Measurements from ENCODE around the gene PRKD3. TPM values are rescaled to one million over a fixed set of nuclear protein-coding genes. Genes with fewer than 3 reads are reported as not detected.
"Not testable (repeated sequence)": the region's sequence is repeated elsewhere in the genome, so short reads cannot be mapped to it uniquely, and the experiment has no call there.

PRKD3 gene
- total RNA-seq, 1 donor from 2014 or later = 11.1 TPM

DNA sequence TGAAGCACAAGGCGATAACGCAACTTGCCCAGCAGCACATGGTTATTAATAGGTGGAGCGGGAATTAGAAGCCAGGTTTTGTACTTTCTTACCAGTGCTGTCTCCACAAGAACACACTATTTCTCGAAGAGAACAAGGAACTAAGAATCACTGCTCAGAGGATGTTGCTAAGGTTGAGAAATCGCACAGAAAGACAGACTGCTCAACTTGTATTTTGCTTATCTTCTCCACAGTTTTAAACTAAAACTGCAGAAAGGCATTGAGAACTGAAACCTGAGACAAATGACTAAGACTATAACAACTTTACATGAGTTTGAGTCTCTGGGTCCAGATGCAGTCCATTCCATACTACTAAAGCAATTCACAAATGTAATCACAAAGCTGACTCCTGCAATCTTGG, 6.2 kb downstream of the PRKD3 start:
- intact Hi-C loops (cut with micrococcal nuclease) = no loop called here

DNA sequence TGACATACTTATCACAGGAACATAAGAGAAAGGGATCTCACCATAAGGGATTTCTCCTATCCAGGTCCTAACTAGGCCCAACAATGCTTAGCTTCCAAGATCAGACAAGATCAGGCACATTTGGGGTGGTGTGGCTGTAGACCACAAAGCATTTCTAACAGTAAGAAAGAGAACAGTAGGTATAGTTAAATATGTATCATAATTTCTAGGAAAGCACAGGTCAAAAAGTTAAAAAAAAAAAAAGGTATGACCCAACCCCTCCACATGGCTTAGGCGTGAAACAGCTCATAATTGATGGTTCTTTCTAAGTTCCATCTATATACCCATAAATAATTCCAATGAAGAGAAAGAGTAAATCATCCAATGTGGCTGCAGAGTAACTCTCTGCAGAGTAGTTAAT, 6.9 kb downstream of the PRKD3 start:
- intact Hi-C loops (cut with micrococcal nuclease) = no loop called here

DNA sequence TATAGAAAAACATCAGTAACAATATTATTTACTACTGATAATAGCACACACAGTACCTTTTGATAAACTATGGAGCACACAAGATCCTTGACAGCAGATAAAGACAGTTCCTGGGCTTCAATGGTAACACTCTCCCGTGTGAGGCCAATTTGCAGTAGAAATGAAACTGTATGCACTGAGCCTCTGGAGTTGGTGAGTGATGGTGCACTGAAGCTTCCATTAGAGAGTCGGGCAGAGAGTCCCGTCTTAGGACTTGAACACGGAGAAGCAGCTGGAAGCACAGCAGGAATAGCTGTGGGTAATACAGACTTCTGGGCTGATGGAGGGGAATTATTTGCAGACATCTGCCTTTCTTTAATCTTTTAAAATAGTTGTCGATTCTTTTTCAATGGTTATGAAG, 8.5 kb downstream of the PRKD3 start:
- intact Hi-C loops (cut with micrococcal nuclease) = no loop called here

DNA sequence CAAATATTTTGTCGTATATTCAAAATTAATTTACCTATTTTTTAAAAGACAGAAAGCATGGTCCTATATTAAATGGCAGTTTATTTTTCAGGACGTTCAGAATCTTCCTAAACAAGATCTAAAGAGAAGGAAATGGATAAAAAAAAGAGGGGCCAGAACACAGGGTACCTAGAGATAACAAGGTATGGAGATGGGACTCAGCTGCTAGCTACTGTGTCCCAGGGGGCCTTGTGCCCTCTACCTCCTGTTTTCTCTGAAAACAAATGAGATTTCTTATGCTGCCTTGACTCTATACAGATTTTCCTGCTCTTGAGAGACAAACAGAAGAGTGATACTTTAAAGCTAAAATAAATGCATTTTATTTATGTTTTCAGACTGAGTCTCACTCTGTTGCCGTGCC, 9.3 kb downstream of the PRKD3 start:
- intact Hi-C loops (cut with micrococcal nuclease) = no loop called here

DNA sequence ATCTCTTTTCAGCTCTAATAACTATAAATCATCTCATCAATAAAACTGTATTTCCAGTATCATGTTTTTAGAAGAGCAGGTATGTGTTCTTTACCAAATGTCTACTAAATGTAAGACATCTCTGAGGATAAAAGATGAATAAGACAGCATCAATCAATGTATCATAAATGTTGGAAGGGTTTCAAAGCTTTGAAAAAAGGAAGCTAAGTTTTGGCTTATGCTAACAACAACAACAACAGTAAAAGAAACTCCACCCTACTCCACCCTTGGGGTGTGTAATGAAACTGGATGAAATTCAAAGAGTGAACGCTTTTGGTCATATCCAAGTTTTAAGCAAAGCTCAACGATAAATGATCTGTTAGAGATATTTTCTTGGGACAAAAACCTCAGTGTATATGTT, 17.1 kb downstream of the PRKD3 start:
- intact Hi-C loops (cut with micrococcal nuclease) = no loop called here

DNA sequence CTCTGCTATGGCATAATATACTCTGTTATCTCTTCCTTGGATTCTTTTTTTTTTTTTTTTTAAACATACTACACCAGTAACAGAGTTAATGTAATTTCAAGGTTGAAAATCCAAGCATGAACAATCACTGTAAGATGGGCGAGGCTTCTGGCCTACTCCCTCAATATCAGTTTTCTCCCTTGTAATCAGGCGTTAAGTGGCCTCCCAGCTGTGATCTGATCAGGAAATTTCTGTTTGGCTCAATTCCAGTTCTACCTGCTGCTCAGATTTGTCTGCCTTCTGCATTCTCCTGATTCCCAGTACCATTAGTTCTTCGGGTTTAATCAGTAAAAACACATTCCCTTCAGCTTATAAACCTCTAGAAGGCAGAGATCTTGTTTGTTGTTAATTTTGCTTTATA, 18.6 kb downstream of the PRKD3 start:
- intact Hi-C loops (cut with micrococcal nuclease) = no loop called here

DNA sequence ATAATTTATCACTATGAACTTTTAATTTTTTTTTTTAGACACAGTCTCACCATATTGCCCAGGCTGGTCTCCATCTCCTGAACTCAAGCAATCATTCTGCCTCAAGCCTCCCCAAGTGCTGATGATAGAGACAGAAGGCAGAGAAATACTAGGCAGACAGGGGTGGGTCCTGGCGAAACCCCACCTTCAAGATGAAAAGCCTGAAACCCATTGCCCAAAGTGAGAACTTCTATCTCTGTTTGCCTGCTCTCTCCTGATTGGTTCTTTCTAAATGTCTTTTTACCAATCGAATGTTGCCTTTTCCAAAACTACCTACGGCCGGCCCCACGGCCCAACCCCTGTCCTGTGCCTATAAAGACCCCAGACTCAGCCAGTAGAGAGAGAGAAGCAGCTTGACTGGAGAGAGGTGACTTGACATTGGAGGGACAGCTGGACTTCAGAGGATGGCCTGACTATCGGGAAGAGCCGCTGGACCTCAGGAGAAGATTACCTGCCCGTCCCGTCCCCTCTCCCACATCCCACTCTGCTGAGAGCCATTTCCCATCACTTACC, 21.9 kb downstream of the PRKD3 start:
- intact Hi-C loops (cut with micrococcal nuclease) = no loop called here

DNA sequence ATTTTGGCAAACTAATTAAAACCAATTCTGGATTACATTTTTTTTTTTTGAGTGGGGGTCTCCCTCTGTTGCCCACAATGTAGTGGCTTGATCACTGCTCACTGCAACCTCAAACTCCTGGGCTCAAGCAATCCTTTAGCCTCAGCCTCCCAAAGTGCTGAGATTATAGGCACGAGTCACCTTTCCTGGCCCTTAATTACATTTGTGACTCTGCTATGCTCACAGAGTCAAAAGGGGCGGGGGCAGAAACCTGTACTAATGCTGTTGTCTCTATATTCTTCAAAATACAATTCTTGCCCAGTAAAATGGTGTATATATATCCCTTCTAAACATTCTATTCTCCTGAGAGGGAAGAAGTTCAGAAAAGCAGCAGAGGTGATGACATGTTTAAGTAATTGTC, 23.2 kb downstream of the PRKD3 start:
- intact Hi-C loops (cut with micrococcal nuclease) = no loop called here

DNA sequence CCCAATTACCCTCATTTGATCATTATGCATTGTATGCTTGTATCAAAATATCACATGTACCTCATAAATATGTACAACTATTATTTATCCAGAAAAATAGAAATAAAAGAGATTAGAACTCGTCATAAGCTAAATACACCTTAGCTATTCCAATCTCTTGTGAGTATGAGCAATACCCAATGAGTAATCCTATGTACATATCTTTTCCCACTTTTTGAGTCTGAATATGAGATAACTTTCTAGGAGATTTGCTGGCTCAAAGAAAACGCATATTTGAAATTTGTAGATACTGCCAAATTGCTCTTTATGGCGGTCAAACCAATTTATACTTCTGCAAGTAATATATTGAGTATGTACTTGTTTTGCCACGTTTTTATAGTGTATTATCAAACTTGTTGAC, 24.1 kb downstream of the PRKD3 start:
- intact Hi-C loops (cut with micrococcal nuclease) = no loop called here

DNA sequence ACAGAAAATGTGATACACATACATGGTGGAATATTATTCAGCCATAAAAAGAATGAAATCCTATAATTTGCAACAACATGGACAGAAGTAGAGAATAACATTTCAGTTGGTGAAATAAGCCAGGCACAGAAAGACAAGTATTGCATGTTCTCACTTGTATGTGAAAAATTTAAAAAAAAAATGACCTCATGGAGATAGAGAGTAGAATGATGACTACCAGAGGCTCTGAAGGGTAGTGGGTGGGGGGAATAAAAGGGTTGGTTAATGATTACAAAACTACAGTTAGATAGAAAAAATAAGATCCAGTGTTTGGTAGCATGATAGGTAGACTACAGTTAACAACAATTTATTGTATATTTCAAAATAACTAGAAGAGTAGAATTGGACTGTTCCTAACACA, 24.5 kb downstream of the PRKD3 start:
- intact Hi-C loops (cut with micrococcal nuclease) = no loop called here

DNA sequence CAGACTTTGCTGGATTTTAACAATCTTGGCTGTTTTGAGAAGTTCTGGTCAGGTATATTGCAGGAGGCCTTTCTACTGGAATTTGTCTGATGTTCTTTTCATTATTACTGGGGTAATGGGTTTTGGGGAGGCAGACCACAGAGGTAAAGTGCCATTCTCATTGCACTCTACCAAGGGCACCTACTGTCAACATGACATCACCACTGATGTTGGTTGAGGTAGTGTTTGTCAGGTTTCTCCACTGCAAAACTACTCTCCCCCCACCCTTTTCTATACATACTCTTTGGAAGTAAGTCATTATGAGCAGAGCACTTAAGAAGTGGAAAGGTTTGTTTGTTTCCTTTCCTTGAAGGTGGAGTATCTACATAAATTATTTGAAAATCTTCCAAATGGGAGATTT, 27.0 kb downstream of the PRKD3 start:
- intact Hi-C loops (cut with micrococcal nuclease) = no loop called here

DNA sequence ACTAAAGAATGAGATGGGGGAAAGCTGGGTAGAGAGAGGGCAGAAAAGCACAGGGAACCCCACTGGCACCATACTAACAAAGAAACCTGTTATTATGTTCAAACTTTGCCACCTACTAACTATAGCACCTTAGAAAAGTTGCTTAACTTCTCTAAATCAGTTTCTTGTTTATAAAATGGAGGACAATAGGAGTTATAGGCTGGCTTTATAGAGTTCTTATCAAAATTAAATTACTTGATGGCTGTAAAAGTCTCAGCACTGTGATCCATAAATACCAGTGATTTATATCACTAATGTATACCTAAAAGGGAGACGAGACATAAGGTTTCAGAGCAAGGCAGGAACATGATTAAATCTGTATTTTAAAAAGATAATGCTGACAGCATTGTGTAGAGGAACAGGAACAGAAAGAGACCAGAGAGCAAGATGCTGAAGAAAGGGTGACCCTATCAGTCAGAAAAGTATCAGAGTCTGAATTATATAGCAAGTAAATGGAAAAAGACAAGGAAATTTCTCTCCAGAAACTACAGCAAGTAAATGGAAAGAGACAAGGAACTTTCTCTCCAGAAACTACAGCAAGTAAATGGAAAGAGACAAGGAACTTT, 29.1 kb downstream of the PRKD3 start:
- intact Hi-C loops (cut with micrococcal nuclease) = no loop called here

DNA sequence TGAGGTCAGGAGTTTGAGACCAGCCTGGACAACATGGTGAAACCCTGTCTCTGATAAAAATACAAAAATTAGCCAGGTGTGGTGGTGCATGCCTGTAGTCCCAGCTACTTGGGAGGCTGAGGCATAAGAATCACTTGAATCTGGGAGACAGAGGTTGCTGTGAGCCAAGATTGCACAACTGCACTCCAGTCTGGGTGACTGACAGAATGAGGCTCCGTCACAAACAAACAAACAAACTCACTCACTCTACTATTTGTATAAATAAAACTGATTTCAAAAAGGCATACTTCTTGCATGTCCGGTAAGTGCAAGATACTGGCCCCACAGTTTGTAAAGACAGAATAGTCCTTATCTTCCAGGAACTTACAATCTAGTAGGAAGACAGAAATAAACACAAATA, 29.8 kb downstream of the PRKD3 start:
- intact Hi-C loops (cut with micrococcal nuclease) = not testable (repeated sequence)

DNA sequence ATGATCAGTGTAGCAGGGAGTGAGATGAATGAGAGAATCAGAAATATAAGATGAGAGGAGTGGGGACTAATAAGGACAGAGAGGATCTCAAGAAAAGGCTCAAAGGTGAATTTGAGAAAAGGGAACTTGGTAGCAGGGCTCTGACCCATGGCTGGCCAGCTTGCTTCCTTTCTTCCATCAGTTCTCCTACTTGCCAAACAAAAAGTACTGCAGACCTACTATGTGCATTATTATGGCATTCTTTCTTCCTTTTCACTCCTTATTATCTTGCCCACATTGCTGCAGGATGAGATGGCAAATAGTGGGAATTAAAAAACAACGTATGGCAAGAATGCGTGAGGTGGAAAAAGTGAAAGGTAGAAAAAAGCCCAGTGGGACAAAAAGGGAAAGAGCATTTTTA, 33.0 kb downstream of the PRKD3 start:
- intact Hi-C loops (cut with micrococcal nuclease) = no loop called here

DNA sequence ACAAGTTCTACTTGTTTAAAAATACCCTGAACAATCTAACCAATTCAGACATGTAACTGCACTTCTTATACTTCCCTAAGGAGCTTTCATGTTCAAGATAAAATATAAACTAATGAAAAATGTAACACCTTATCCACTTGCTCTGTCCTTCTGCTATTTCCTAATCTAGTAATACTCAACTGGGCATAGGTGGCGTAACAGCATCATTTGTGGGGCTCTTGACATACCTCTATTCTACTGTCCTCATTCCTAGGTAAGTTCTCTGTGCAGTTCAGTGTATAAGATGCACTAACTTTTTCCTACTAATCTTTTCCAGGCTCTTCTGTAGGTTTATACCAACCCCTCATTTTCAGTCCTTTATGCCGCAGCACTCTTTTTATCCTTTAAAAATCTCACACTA, 36.7 kb downstream of the PRKD3 start:
- intact Hi-C loops (cut with micrococcal nuclease) = no loop called here

DNA sequence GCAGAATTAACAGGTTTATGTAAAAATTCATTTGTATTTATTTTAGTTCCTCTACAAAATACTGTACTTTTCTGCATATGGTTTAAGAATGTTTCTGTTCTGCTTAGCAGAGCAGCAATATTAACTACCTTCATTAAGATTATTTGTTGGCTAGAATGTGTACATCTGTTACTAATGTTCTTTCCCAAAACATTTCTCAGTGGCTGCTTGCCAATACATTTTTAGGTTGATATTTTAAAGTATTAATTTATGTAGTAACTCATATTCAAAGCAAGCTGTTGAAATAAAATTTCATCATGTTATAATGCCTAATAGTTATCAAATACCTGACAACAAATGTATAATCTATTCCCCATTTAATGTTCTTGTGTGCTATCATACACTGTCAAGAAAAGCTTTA, 40.3 kb downstream of the PRKD3 start:
- intact Hi-C loops (cut with micrococcal nuclease) = loop anchor here (5.0 kb wide), 1 partner anchor 117 kb away; no protein-coding TSS in a partner anchor

DNA sequence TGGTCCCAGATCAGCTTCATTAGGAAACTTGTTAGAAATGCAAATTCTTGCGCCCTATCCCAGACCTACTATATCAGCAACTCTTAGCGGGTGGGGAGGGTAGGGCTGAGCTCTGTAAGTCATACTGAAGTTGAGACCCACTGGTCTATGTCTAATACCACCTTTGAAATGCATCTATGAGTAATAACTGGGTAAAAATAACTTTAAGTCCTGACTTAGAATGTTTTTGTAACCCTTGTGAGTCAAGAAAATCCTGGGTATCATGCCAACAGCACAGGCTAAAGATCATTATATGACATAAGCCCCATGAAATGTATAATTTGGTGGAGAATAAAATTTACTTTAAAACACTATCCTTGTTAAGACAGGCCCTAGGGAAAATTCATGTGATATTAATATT, 41.4 kb downstream of the PRKD3 start:
- intact Hi-C loops (cut with micrococcal nuclease) = loop anchor here (5.0 kb wide), 1 partner anchor 116 kb away; no protein-coding TSS in a partner anchor

DNA sequence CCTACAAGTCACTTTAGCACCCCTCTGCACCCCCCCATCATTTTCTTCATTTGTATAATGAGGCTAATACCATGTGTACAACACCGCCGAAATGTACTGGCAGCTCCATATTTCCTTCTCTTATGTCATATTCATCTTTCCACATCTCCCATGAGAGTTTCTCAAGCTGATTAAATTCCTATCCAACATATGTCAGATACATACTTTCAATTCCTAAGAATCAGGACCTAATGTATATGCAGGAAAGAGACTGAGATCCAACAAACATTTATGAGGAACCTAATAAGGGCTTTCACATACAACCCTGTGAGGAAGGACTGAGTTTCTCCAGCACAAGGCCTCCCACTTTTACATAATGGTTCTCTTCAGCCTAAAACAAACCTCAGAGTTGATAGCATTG, 41.9 kb downstream of the PRKD3 start:
- intact Hi-C loops (cut with micrococcal nuclease) = loop anchor here (5.0 kb wide), 1 partner anchor 115 kb away; no protein-coding TSS in a partner anchor

DNA sequence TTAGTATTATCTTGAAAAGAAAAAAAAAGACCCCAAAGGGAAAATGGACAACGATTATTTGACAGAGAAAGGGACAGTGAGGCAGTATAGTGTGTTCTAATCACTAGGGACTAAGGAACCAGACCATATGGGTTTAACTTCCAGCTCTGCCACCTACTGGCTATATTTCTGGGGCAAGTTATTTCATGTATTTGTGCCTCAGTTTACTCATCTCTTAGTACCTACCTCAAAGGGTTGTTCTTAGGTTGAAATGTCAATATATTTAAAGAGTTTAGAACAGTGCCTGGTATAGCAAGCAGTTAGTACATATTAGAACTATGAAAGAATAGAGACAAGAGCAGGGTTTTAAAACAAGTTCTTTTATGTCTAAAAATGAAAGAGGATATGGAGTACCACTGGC, 42.7 kb downstream of the PRKD3 start:
- intact Hi-C loops (cut with micrococcal nuclease) = loop anchor here (5.0 kb wide), 1 partner anchor 115 kb away; no protein-coding TSS in a partner anchor

DNA sequence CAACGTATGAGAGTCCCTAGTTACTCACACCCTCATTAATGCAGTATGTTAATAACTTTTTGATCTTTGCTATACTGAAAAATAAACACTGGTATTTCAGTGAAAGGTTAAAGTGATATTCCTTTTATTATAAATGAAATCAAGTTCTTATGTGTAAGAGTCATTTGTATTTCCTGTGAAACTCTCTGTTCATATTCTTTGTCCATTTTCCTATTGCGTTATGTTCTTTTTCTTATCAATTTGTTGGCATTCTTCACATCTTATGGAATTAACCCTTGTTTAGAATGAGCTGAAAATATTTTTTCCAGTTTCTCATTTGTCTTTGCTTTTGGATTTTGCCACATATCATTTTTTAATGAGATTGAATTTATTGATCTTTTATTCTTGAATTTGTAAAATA, 48.3 kb downstream of the PRKD3 start:
- intact Hi-C loops (cut with micrococcal nuclease) = no loop called here

Measured in T-helper 2 cell treated with Interferon-gamma antibody and Interleukin-4, amounts not matched to agents 100 ng/mL and 5 ng/mL, for 36 hours (primary cell).